IPS-NIHi11 (cell line): ENCODE data around the gene OTUD7B.
"Not testable (repeated sequence)": the region's sequence is repeated elsewhere in the genome, so short reads cannot be mapped to it uniquely, and the experiment has no call there.

ENCODE experiments used
- DNase-seq: peaks from one replicate; pipeline ENCODE4 v3.0.0; 2012; ENCODE audit warnings: mixed read lengths, low spot score

Gene OTUD7B

GRCh38 chr1:150010393-150011115 is at the start of gene OTUD7B:
TSS of gene OTUD7B (minus strand) at chr1:150010726. CDS start at chr1:149977510, 33,216 bp downstream.
- DNase-seq: peak; percentile 94

GRCh38 chr1:150060260-150060659 is 49.7 kb upstream of the OTUD7B start:
- DNase-seq: no peak

- DNase-seq: no peak
Measured at GRCh38 chr1:150056407-150056806, 45.9 kb upstream of the OTUD7B start.

GRCh38 chr1:150055507-150055906 is 45.0 kb upstream of the OTUD7B start:
- DNase-seq: not testable (repeated sequence)

GRCh38 chr1:150053926-150054325 is 43.4 kb upstream of the OTUD7B start:
- no peak for DNase-seq

- not testable (repeated sequence) for DNase-seq
Measured at GRCh38 chr1:150051905-150052412, 41.4 kb upstream of the OTUD7B start.

GRCh38 chr1:150051089-150051373 is 40.5 kb upstream of the OTUD7B start:
- no peak for DNase-seq

- no peak for DNase-seq
Measured at GRCh38 chr1:150049926-150050325, 39.4 kb upstream of the OTUD7B start.

GRCh38 chr1:150034336-150034735 is 23.8 kb upstream of the OTUD7B start:
- DNase-seq: no peak

- DNase-seq: no peak
Measured at GRCh38 chr1:150028322-150028721, 17.8 kb upstream of the OTUD7B start.

- DNase-seq: no peak
Measured at GRCh38 chr1:150024156-150024555, 13.6 kb upstream of the OTUD7B start.

- DNase-seq: peak; percentile 26
Measured at GRCh38 chr1:150022357-150022756, 11.8 kb upstream of the OTUD7B start.

- no peak for DNase-seq
Measured at GRCh38 chr1:150021191-150021694, 10.7 kb upstream of the OTUD7B start.

GRCh38 chr1:150020711-150021110 is 10.2 kb upstream of the OTUD7B start:
- DNase-seq: no peak

- no peak for DNase-seq
Measured at GRCh38 chr1:150018165-150018564, 7.6 kb upstream of the OTUD7B start.

- peak; percentile 55 for DNase-seq
Measured at GRCh38 chr1:150017206-150017750, 6.8 kb upstream of the OTUD7B start.

GRCh38 chr1:150015651-150016131 is 5.2 kb upstream of the OTUD7B start:
- DNase-seq: no peak

- DNase-seq: no peak
Measured at GRCh38 chr1:150012611-150013010, 2.1 kb upstream of the OTUD7B start.

GRCh38 chr1:150009604-150010392 is 728 bp downstream of the OTUD7B start:
- peak; percentile 17 for DNase-seq

GRCh38 chr1:150008699-150009098 is 1.8 kb downstream of the OTUD7B start:
- no peak for DNase-seq

- no peak for DNase-seq
Measured at GRCh38 chr1:150006881-150007421, 3.6 kb downstream of the OTUD7B start.

GRCh38 chr1:150005606-150006005 is 4.9 kb downstream of the OTUD7B start:
- DNase-seq: no peak
